IMR-90 (cell line): ENCODE measurements around the gene FSTL1. TPM values are rescaled to one million over a fixed set of nuclear protein-coding genes. Genes with fewer than 3 reads are reported as not detected.

ENCODE experiments used
- ATAC-seq: fragments of 200-7000 bp; cut with Tn5 transposase; 2 replicates; pipeline ENCODE4 v1.9.1; 2020; ENCODE audit warnings: low read depth, mild to moderate bottlenecking, moderate library complexity
- BruUV-seq: library from RNA; stranded (reverse); fragments of 400-500 nt; replicated peaks from 2 replicates; lab custom pipeline; 2021; lab: Mats Ljungman, UMichigan
- CTCF ChIA-PET: fragments of 300-600 bp; formaldehyde crosslinking; extraction: SDS; loops from one replicate; lab custom pipeline; 2021; ENCODE audit warnings: antibody characterized with exemption; lab: Yijun Ruan, JAX
- POLR2A ChIA-PET: fragments of 300-600 bp; sonication (Branson Sonifier 250); formaldehyde crosslinking; loops from one replicate; lab custom pipeline; 2022; ENCODE audit warnings: antibody characterized with exemption; ENCODE audit not compliant: unreplicated experiment; lab: Charles Lee
- DNase-seq: peaks from one replicate; pipeline ENCODE4 v3.0.0; 2013
- H2AFZ ChIP-seq: replicated peaks from 2 replicates; pipeline ENCODE3; 2013; ENCODE audit warnings: low read length, mild to moderate bottlenecking; ENCODE audit not compliant: poor library complexity
- H2AK5ac ChIP-seq: 2 replicates; pipeline ENCODE4 v1.6.1; 2013; ENCODE audit warnings: low read depth, low read length, inconsistent platforms
- H2AK9ac ChIP-seq: replicated peaks from 2 replicates; pipeline ENCODE3; 2013; ENCODE audit warnings: mild to moderate bottlenecking, low read depth, low read length, moderate library complexity; ENCODE audit not compliant: poor library complexity
- H2BK120ac ChIP-seq: 2 replicates; pipeline ENCODE4 v1.6.1; 2013; ENCODE audit warnings: low read depth, low read length, inconsistent platforms
- H2BK15ac ChIP-seq: 3 replicates; pipeline ENCODE4 v1.6.1; 2013; ENCODE audit warnings: low read depth, low read length, inconsistent platforms
- H2BK20ac ChIP-seq: 2 replicates; pipeline ENCODE4 v1.6.1; 2013; ENCODE audit warnings: low read depth, mild to moderate bottlenecking, inconsistent platforms, low read length, moderate library complexity
- H2BK5ac ChIP-seq: 2 replicates; pipeline ENCODE4 v1.6.1; 2013; ENCODE audit warnings: mild to moderate bottlenecking, low read depth, low read length, inconsistent platforms; ENCODE audit not compliant: poor library complexity, severe bottlenecking
- H3K14ac ChIP-seq: replicated peaks from 2 replicates; pipeline ENCODE4 v1.6.1; 2013; ENCODE audit warnings: low read depth, low read length, inconsistent platforms
- H3K18ac ChIP-seq: 2 replicates; pipeline ENCODE4 v1.6.1; 2013; ENCODE audit warnings: low read depth, low read length, control low read depth
- H3K23ac ChIP-seq: 2 replicates; pipeline ENCODE4 v1.6.1; 2013; ENCODE audit warnings: low read depth, low read length, inconsistent platforms
- H3K27ac ChIP-seq: 2 replicates; pipeline ENCODE4 v1.5.1; 2013; ENCODE audit warnings: mild to moderate bottlenecking, control low read depth, low read length; ENCODE audit not compliant: insufficient read depth
- H3K27me3 ChIP-seq: 2 replicates; pipeline ENCODE4 v1.6.1; 2013; ENCODE audit warnings: low read length; ENCODE audit not compliant: control insufficient read depth, insufficient read depth
- H3K36me3 ChIP-seq: 2 replicates; pipeline ENCODE4 v1.6.1; 2013; ENCODE audit warnings: low read length, mixed read lengths; ENCODE audit not compliant: control insufficient read depth, insufficient read depth
- H3K4ac ChIP-seq: 2 replicates; pipeline ENCODE4 v1.6.1; 2013; ENCODE audit warnings: low read depth, low read length, inconsistent platforms
- H3K4me1 ChIP-seq: 2 replicates; pipeline ENCODE4 v1.6.1; 2013; ENCODE audit warnings: low read length, mixed read lengths; ENCODE audit not compliant: control insufficient read depth, insufficient read depth
- H3K4me2 ChIP-seq: 2 replicates; pipeline ENCODE4 v1.6.1; 2013; ENCODE audit warnings: low read depth, mild to moderate bottlenecking, control low read depth, low read length, moderate library complexity
- H3K4me3 ChIP-seq: 2 replicates; pipeline ENCODE4 v1.5.1; 2013; ENCODE audit warnings: low read depth, mild to moderate bottlenecking, control low read depth, low read length, moderate library complexity; ENCODE audit not compliant: insufficient read depth
- H3K56ac ChIP-seq: 2 replicates; pipeline ENCODE4 v1.6.1; 2013; ENCODE audit warnings: low read length, inconsistent platforms; ENCODE audit not compliant: insufficient read depth; ENCODE audit errors: extremely low read depth
- H3K79me1 ChIP-seq, 2 experiments: 2 replicates each; pipeline ENCODE4 v1.6.1; 2013; ENCODE audit warnings: low read length in 2 of 2, inconsistent platforms in 1 of 2, low read depth in 1 of 2
- H3K9ac ChIP-seq: 2 replicates; pipeline ENCODE4 v1.6.1; 2013; ENCODE audit warnings: low read depth, low read length, control low read depth
- H3K9me1 ChIP-seq: 2 replicates; pipeline ENCODE4 v1.6.1; 2013; ENCODE audit warnings: low read length, inconsistent platforms; ENCODE audit not compliant: insufficient read depth
- H3K9me3 ChIP-seq: 2 replicates; pipeline ENCODE4 v1.6.1; 2013; ENCODE audit warnings: low read length; ENCODE audit not compliant: control insufficient read depth, insufficient read depth
- H4K20me1 ChIP-seq: 2 replicates; pipeline ENCODE4 v1.6.1; 2013; ENCODE audit warnings: low read length, inconsistent platforms; ENCODE audit not compliant: insufficient read depth
- H4K5ac ChIP-seq: 2 replicates; pipeline ENCODE4 v1.6.1; 2013; ENCODE audit warnings: mild to moderate bottlenecking, low read depth, low read length, control low read depth
- H4K8ac ChIP-seq, 2 experiments: 2 replicates each; pipeline ENCODE4 v1.6.1; 2013; ENCODE audit warnings: low read depth in 2 of 2, low read length in 2 of 2, control low read depth in 1 of 2, inconsistent platforms in 1 of 2
- H4K91ac ChIP-seq: 2 replicates; pipeline ENCODE4 v1.6.1; 2013; ENCODE audit warnings: low read depth, low read length, inconsistent platforms; ENCODE audit not compliant: insufficient read depth
- BHLHE40 ChIP-seq: fragments of 150-350 bp; IDR thresholded peaks from 2 replicates; pipeline ENCODE4 v1.6.1; 2016; ENCODE audit warnings: mild to moderate bottlenecking, low read depth, low read length
- CEBPB ChIP-seq: IDR thresholded peaks from 2 replicates; pipeline ENCODE4 v1.6.1; 2012; ENCODE audit warnings: low read depth, low read length, improper control_type of control experiment
- CHD1 ChIP-seq: IDR thresholded peaks from 2 replicates; pipeline ENCODE4 v1.6.1; 2012; ENCODE audit warnings: low read depth, low read length, improper control_type of control experiment
- FOS ChIP-seq: fragments of 150-350 bp; IDR thresholded peaks from 2 replicates; pipeline ENCODE4 v1.6.1; 2016; ENCODE audit warnings: low read depth, low read length
- MAFK ChIP-seq: IDR thresholded peaks from 2 replicates; pipeline ENCODE4 v1.6.1; 2012; ENCODE audit warnings: low read depth, low read length, improper control_type of control experiment
- MAZ ChIP-seq: IDR thresholded peaks from 2 replicates; pipeline ENCODE4 v1.6.1; 2012; ENCODE audit warnings: low read depth, mild to moderate bottlenecking, low read length, improper control_type of control experiment, moderate library complexity, borderline replicate concordance
- MXI1 ChIP-seq: IDR thresholded peaks from 2 replicates; pipeline ENCODE4 v1.6.1; 2012; ENCODE audit warnings: low read depth, mild to moderate bottlenecking, low read length, moderate library complexity, borderline replicate concordance
- NFE2L2 ChIP-seq: fragments of 150-350 bp; IDR thresholded peaks from 2 replicates; pipeline ENCODE4 v1.6.1; 2016; ENCODE audit warnings: low read depth, mild to moderate bottlenecking, low read length
- POLR2A ChIP-seq: IDR thresholded peaks from 2 replicates; pipeline ENCODE4 v1.6.1; 2012; ENCODE audit warnings: mild to moderate bottlenecking, low read depth, low read length
- RAD21 ChIP-seq: IDR thresholded peaks from 2 replicates; pipeline ENCODE4 v1.6.1; 2012; ENCODE audit warnings: low read length, improper control_type of control experiment
- RCOR1 ChIP-seq: IDR thresholded peaks from 2 replicates; pipeline ENCODE4 v1.6.1; 2012; ENCODE audit warnings: mild to moderate bottlenecking, low read length, improper control_type of control experiment; ENCODE audit not compliant: insufficient replicate concordance
- RFX5 ChIP-seq: IDR thresholded peaks from 2 replicates; pipeline ENCODE4 v1.8.0; 2012; ENCODE audit warnings: low read depth, mild to moderate bottlenecking, low read length, moderate library complexity
- SMC3 ChIP-seq: fragments of 150-350 bp; IDR thresholded peaks from 2 replicates; pipeline ENCODE4 v1.6.1; 2016; ENCODE audit warnings: low read depth, mild to moderate bottlenecking, antibody characterized with exemption, low read length, moderate library complexity
- WGBS, 2 experiments: methylation state at CpG; one replicate each; pipeline versions ENCODE4 v1.1.5 to v1.1.7; 2013; ENCODE audit warnings: missing lambda C conversion rate in 2 of 2; ENCODE audit not compliant: insufficient read length in 1 of 2; ENCODE audit errors: extremely low coverage in 2 of 2; 5-methylcytosine and 5-hydroxymethylcytosine counted together
- dilution Hi-C: fragments of 300-500 bp; cut with HindIII; formaldehyde crosslinking; loops from one replicate; pipeline ENCODE4 v1.14.3; 2018; ENCODE audit warnings: low sequenced_read_pairs; ENCODE audit not compliant: unreplicated experiment
- in situ Hi-C: fragments of 300-500 bp; cut with MboI; formaldehyde crosslinking; loops from 3 replicates; pipeline ENCODE4 v1.14.3; 2019; ENCODE audit warnings: low sequenced_read_pairs, inconsistent platforms, mixed read lengths
- intact Hi-C: fragments of 100-400 bp; cut with micrococcal nuclease; formaldehyde crosslinking; loops from 2 replicates; pipeline ENCODE4 v1.10.0; 2022
- polyA plus RNA-seq, 3 experiments: library from polyadenylated mRNA; depleted of rRNA; stranded (reverse); fragments of >200 nt; gene quantifications; 2 replicates each; pipeline ENCODE4 v1.2.3, GENCODE V29; 2012; ENCODE audit warnings: low replicate concordance in 1 of 3
- total RNA-seq: library from RNA; depleted of rRNA; stranded (reverse); fragments of >200 nt; gene quantifications from 2 replicates; pipeline ENCODE4 v1.2.3, GENCODE V29; 2012
- TF ChIP-seq, protein P1 (sequence below): conservative IDR thresholded peaks from 2 replicates; pipeline ENCODE4 v1.5.1; 2012; ENCODE audit warnings: mild to moderate bottlenecking, low read depth, low read length, improper control_type of control experiment
- TF ChIP-seq, protein P2 (sequence below): fragments of 150-350 bp; IDR thresholded peaks from 2 replicates; pipeline ENCODE4 v1.6.1; 2017; ENCODE audit warnings: mild to moderate bottlenecking, antibody characterized with exemption, low read length, low read depth
- TF ChIP-seq, protein P3 (sequence below): fragments of 150-350 bp; IDR thresholded peaks from 2 replicates; pipeline ENCODE4 v1.6.1; 2016; ENCODE audit warnings: low read depth, mild to moderate bottlenecking, low read length, moderate library complexity, borderline replicate concordance

The FSTL1 gene
- total and polyA plus RNA-seq, 2 of the 4 experiments (the other 2 are of a cell fraction), result 864 to 1,642 TPM

DNA sequence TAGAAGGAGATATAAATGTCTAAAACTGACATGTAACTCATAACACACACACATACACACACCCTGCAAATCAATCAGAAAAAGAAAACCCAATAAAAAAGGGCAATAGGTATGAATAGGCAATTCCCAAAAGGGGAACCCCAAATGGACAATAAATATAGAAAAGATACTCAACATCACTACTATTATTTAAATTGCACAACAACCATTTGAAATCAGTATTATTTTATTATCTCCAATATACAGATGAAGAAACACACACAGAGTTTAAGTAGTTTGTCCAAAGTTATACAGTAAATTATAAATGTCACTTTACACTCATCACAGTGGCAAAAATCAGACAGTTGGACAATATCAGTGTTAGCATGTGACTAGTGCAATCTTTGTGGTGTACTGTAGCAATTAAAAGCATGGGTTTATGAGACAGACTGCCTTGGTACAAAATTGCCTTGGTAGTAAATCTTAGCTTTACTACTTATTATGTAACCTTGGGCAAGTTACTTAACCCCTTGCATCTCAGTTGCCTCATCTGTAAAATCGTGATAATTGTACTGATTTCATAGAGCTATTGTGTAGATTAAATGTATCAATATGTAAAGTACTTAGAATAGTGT is 3.4 kb upstream of the FSTL1 start:
- dilution Hi-C loops (no loop called here), in situ Hi-C loops (no loop called here), intact Hi-C loops (no loop called here)
- ChIA-PET POLR2A (no interaction called here), CTCF (no interaction called here)
- Histone ChIP-seq H3K4me1 (peaks cover 5% of the 10 kb centered on the region), H2BK15ac (no peak overlapping the region), H2AK5ac (no peak overlapping the region), H3K9ac (no peak overlapping the region), H2AK9ac (no peak overlapping the region), H3K18ac (no peak overlapping the region), H2BK5ac (no peak overlapping the region), H2BK120ac (no peak overlapping the region), H3K23ac (no peak overlapping the region), H3K27ac (no peak overlapping the region), H3K9me1 (peaks cover 5% of the 10 kb centered on the region; the same call in 1 of the 2 replicates), H4K8ac (no peak overlapping the region), H2AFZ (no peak overlapping the region), H2BK20ac (no peak overlapping the region), H3K27me3 (no peaks in the 10 kb centered on the region), H3K79me1 (peaks cover 5 to 7% of the 10 kb centered on the region in 2 experiments; a peak in 2 of 4 replicates), H3K14ac (no peak overlapping the region), H4K91ac (no peak overlapping the region), H3K4me2 (no peak overlapping the region), H4K5ac (no peak overlapping the region), H3K9me3 (peaks cover 2% of the 10 kb centered on the region; the same call in 1 of the 2 replicates), H4K20me1 (peaks cover 2% of the 10 kb centered on the region), H3K36me3 (no peaks in the 10 kb centered on the region), H3K4me3 (no peak overlapping the region), H3K4ac (no peak overlapping the region), H3K56ac (no peak overlapping the region)
- no CpG with 5 or more reads among the region's 1 CpG for WGBS, 2 experiments
- no peak for DNase-seq
- TF ChIP-seq CEBPB (no peak), SMC3 (no peak), RAD21 (no peak), RCOR1 (no peak), BHLHE40 (no peak), MAFK (no peak), FOS (no peak), CHD1 (no peak), NFE2L2 (no peak), MAZ (no peak), MXI1 (no peak), POLR2A (no peak), RFX5 (no peak)
- TF ChIP-seq, protein P1, sequence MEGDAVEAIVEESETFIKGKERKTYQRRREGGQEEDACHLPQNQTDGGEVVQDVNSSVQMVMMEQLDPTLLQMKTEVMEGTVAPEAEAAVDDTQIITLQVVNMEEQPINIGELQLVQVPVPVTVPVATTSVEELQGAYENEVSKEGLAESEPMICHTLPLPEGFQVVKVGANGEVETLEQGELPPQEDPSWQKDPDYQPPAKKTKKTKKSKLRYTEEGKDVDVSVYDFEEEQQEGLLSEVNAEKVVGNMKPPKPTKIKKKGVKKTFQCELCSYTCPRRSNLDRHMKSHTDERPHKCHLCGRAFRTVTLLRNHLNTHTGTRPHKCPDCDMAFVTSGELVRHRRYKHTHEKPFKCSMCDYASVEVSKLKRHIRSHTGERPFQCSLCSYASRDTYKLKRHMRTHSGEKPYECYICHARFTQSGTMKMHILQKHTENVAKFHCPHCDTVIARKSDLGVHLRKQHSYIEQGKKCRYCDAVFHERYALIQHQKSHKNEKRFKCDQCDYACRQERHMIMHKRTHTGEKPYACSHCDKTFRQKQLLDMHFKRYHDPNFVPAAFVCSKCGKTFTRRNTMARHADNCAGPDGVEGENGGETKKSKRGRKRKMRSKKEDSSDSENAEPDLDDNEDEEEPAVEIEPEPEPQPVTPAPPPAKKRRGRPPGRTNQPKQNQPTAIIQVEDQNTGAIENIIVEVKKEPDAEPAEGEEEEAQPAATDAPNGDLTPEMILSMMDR, result no peak
- TF ChIP-seq, protein P2, sequence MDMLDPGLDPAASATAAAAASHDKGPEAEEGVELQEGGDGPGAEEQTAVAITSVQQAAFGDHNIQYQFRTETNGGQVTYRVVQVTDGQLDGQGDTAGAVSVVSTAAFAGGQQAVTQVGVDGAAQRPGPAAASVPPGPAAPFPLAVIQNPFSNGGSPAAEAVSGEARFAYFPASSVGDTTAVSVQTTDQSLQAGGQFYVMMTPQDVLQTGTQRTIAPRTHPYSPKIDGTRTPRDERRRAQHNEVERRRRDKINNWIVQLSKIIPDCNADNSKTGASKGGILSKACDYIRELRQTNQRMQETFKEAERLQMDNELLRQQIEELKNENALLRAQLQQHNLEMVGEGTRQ, result no peak
- TF ChIP-seq, protein P3, sequence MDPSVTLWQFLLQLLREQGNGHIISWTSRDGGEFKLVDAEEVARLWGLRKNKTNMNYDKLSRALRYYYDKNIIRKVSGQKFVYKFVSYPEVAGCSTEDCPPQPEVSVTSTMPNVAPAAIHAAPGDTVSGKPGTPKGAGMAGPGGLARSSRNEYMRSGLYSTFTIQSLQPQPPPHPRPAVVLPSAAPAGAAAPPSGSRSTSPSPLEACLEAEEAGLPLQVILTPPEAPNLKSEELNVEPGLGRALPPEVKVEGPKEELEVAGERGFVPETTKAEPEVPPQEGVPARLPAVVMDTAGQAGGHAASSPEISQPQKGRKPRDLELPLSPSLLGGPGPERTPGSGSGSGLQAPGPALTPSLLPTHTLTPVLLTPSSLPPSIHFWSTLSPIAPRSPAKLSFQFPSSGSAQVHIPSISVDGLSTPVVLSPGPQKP, result no peak
- no TSS peak for BruUV-seq
- no peak for ATAC-seq
